Measurements from ENCODE around the gene BMF. TPM values are rescaled to one million over a fixed set of nuclear protein-coding genes. Genes with fewer than 3 reads are reported as not detected.
A peak's percentile ranks its signal among the peaks of the same experiment; 100 is the strongest.

The BMF gene
- total RNA-seq, 2 donors from 2014 or later, result 23.7 to 25.9 TPM

GRCh38 chr15:40095371-40096093 lies 13.1 kb downstream of the BMF start:
- no peak for ATAC-seq (replicated peaks in 1 of 2)
- Mint-ChIP-seq H3K4me3 (no peak overlapping the region), H3K4me1 (ENCODE audit: low read depth) (peaks cover 75% of the 10 kb centered on the region), H3K27ac (peak overlapping the region; percentile 45), H3K36me3 (ENCODE audit: insufficient read depth in 2 of 2) (peaks cover 0 to 5% of the 10 kb centered on the region in 2 donors), H3K27me3 (ENCODE audit: low read depth) (no peaks in the 10 kb centered on the region), H3K9me3 (no peaks in the 10 kb centered on the region)
- DNase-seq, result no peak

DNA sequence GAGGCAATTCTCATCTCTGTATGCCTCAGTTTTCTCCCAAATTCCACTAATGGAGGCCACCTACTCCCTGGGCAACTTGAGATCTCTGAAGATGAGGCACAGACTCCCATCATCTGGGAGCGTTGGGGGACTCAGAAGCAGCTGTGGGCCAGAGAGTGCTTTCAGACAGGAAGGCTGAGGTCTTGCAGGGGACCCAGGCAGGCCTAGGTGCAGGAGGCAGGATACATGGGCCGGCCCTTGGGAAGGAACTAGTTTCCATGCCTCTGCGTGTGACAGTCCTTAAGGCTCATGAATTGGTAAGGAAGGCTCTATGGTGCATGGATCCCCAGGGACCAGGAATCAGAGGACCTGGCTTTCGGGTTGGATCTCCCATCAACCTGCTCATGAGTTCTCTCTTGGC lies 14.5 kb downstream of the BMF start:
- Mint-ChIP-seq H3K9me3 (no peaks in the 10 kb centered on the region), H3K27ac (no peak overlapping the region), H3K36me3 (ENCODE audit: insufficient read depth in 2 of 2) (peaks cover 0 to 5% of the 10 kb centered on the region in 2 donors), H3K27me3 (ENCODE audit: low read depth) (no peaks in the 10 kb centered on the region), H3K4me1 (ENCODE audit: low read depth) (peaks cover 61% of the 10 kb centered on the region), H3K4me3 (no peak overlapping the region)
- DNase-seq, result no peak
- ATAC-seq (replicated peaks in 1 of 2), result no peak

DNA sequence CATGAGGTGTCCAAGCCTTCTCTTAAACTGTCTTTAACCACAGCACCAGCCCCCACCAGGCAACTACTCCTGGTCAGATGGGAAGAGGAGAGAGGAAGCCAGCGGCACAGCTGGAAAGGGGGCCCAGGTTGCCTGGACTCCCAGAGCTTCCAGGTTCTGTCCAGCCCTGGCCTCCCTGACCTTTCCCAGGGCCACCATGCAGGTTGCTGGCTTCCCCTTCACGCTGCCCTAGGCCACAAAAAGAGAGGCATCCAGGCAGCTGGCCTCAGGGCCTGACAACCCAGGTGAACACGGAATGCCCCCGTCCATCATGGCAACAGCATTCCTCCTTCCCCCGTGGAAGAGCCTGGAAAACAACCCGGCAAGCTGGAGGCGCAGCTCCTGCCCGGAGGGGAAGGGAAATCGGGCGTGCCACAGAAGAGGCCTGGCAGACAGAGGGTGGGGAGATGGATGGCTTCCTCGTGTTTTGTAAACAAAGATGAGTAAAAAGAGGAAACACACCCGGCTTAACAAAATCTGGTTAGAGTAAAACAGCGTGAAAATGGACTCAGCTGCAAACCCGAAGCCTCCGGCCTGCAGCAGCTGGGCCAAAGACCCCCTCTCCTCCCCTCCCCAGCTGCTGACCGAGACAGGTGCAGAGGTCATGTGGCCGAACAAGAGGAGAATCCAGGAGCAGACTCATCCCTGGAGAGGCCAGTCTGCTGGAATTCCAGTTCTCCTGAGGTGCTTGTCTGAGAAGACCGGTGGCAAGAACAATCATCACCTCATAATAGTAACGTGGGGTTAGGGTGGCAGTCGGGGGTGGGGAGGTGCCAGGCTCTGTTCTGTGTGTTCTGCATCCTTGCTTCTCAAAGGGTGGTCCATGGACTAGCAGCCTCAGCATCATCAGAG lies 15.5 kb downstream of the BMF start:
- Mint-ChIP-seq H3K9me3 (no peaks in the 10 kb centered on the region), H3K27me3 (ENCODE audit: low read depth) (no peaks in the 10 kb centered on the region), H3K4me3 (peak overlapping the region in 1 of 2 donors; percentile 50), H3K36me3 (ENCODE audit: insufficient read depth in 2 of 2) (peaks cover 0 to 5% of the 10 kb centered on the region in 2 donors), H3K4me1 (ENCODE audit: low read depth) (peaks cover 52% of the 10 kb centered on the region), H3K27ac (no peak overlapping the region)
- DNase-seq (no peak), ATAC-seq (replicated peaks in 1 of 2) (no peak)

DNA sequence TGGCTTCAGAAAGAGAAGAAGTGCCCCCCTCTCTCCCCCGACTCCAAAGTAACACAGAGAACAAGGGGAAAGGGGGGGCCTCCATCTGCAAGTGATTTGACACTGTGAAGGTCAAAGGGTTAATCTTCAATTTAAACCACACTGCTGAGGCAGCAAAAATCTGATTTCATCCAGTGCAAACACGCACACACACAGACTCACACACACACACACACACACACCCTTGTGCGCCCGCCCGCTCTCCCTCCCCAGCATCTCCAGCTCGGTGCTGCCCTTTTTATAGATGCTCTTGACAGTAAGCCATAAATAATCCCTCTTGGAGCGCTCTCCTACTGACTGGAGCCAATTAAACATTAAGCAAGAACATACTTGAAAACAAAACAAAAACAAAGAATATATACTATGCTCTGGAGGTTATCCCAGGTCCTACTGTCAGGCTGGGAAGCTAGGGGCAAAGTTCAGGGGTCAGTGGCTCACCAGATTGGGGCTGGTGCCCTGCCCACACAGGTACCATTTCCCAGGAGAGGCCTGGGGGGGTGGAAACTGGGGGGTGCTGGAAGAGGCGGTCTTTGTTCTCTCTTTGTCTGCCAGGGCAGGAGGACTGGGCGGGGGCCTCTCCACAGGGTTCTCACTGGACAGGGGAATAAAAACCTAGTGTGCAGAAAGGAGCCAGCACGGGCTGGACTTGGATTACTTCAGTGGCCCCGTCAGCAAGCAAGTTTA lies 16.3 kb downstream of the BMF start:
- Mint-ChIP-seq H3K9me3 (no peaks in the 10 kb centered on the region), H3K36me3 (ENCODE audit: insufficient read depth in 2 of 2) (peaks cover 0 to 5% of the 10 kb centered on the region in 2 donors), H3K27ac (no peak overlapping the region), H3K4me3 (no peak overlapping the region), H3K4me1 (ENCODE audit: low read depth) (peaks cover 44% of the 10 kb centered on the region), H3K27me3 (ENCODE audit: low read depth) (no peaks in the 10 kb centered on the region)
- ATAC-seq (replicated peaks in 1 of 2) (no peak), DNase-seq (no peak)

- ATAC-seq (replicated peaks in 1 of 2) (no peak), DNase-seq (no peak)
- Mint-ChIP-seq H3K4me1 (ENCODE audit: low read depth) (peaks cover 38% of the 10 kb centered on the region), H3K9me3 (no peaks in the 10 kb centered on the region), H3K27me3 (ENCODE audit: low read depth) (no peaks in the 10 kb centered on the region), H3K36me3 (ENCODE audit: insufficient read depth in 2 of 2) (peaks cover 0 to 2% of the 10 kb centered on the region in 2 donors), H3K27ac (no peak overlapping the region), H3K4me3 (no peak overlapping the region)
Measured at GRCh38 chr15:40091861-40092255, 16.8 kb downstream of the BMF start.

GRCh38 chr15:40090774-40091455 lies 17.8 kb downstream of the BMF start:
- Mint-ChIP-seq H3K4me3 (no peak overlapping the region), H3K9me3 (no peaks in the 10 kb centered on the region), H3K4me1 (ENCODE audit: low read depth) (peaks cover 29% of the 10 kb centered on the region), H3K27me3 (ENCODE audit: low read depth) (no peaks in the 10 kb centered on the region), H3K36me3 (ENCODE audit: insufficient read depth in 2 of 2) (peaks cover 0 to 2% of the 10 kb centered on the region in 2 donors), H3K27ac (peak overlapping the region; percentile 11)
- ATAC-seq (replicated peaks in 1 of 2) (no peak), DNase-seq (no peak)

DNA sequence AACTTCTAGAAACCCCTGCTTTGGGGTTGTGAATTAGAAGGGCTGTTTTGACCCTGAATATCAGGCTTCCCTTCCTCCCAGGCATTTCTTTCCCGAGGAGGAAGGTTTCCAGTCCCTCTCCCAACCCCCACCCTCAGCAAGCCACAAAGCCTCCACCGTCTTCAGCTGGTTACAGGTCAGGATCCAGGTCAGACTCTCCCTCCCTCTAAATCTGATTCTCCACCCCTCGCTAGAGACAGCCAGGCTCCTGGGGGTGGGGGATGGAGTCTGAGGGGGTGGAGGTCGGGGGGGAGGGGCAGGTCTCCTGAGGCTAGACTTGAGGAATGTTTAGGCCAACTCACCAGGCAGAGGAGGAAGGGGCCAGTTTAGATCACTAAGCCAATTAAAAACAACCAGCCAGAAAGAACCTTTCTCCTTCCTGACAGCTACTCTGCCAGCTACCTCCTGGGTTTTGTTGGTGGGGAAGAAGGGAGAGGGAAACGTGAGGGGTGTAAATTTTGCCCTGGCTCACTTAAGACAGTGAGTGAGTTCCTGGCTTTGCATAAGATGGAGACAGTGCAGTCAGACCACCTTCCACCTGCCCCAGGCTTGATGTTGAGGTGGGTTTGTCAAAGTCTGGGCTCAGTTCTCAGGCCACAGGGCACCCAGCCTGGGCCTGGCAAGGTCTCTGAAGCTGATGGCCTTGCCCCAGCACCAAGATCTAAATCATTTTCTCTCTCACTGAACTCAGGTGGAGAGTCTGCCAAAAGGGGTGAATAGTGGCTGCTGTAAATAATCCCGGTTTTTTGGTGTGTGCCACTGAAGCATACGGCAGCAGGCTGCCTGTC lies 19.5 kb downstream of the BMF start:
- Mint-ChIP-seq H3K9me3 (no peaks in the 10 kb centered on the region), H3K27ac (no peak overlapping the region), H3K4me3 (no peak overlapping the region), H3K4me1 (ENCODE audit: low read depth) (peaks cover 29% of the 10 kb centered on the region), H3K36me3 (ENCODE audit: insufficient read depth in 2 of 2) (peaks cover 0 to 2% of the 10 kb centered on the region in 2 donors), H3K27me3 (ENCODE audit: low read depth) (no peaks in the 10 kb centered on the region)
- ATAC-seq (replicated peaks in 1 of 2) (no peak), DNase-seq (no peak)

DNA sequence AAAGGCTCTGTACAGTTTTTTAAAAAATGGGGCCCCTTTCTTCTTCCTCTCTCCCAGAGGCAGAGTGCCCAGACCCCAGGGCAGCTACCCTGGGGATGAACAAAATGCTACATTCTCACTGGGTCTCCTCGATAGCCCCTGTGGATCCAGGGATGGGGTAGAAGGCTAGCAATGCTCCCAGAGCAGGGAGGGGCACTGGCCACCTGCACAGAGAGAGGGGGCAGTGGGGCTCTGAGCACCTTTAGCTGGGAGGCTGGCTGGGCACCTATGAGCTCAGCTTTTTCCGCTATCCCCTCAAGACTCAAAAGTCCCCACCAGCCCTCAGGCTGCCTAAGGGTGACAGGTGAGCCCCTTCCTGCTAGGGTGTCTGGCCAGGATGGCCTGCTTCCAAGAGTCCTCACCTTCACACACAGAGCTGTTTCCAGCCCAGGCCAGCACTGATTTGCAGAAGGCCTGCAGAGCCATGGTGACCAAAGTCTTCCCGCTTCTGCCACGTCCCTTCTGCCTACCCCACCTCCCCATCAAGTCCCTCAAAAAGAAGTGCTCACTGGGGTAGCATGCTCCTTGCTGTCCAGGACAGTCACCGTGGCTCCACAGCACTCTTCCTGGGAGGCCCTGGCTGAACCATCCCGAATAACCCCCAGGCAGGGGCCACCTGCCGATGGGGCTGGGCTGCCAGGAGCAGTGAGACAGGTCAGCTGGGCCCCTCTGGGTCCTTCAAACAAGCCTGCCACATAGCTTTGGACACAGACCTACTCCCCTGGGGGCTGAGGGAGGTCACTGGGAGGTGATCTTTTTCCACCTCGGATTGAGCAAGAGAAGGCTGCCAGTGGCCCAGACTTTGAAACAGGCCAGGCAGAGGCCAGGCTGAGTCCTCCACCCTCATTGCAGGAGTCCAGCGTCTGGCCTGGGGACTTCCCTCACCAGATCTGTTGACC lies 20.4 kb downstream of the BMF start:
- Mint-ChIP-seq H3K27me3 (ENCODE audit: low read depth) (peaks cover 8% of the 10 kb centered on the region), H3K4me3 (no peak overlapping the region), H3K36me3 (ENCODE audit: insufficient read depth in 2 of 2) (peaks cover 0 to 2% of the 10 kb centered on the region in 2 donors), H3K9me3 (no peaks in the 10 kb centered on the region), H3K27ac (no peak overlapping the region), H3K4me1 (ENCODE audit: low read depth) (peaks cover 30% of the 10 kb centered on the region)
- ATAC-seq (replicated peaks in 1 of 2) (no peak), DNase-seq (no peak)

- peaks cover 0 to 2% of the 10 kb centered on the region in 2 donors for H3K36me3 Mint-ChIP-seq (ENCODE audit: insufficient read depth in 2 of 2)
- peaks cover 31% of the 10 kb centered on the region for H3K4me1 Mint-ChIP-seq (ENCODE audit: low read depth)
- H3K27me3 Mint-ChIP-seq (ENCODE audit: low read depth), result peaks cover 17% of the 10 kb centered on the region
- no peak overlapping the region for H3K4me3 Mint-ChIP-seq
- ATAC-seq (replicated peaks in 1 of 2) (no peak), DNase-seq (no peak)
- no peaks in the 10 kb centered on the region for H3K9me3 Mint-ChIP-seq
- no peak overlapping the region for H3K27ac Mint-ChIP-seq
Measured at GRCh38 chr15:40087068-40087810, 21.4 kb downstream of the BMF start.

DNA sequence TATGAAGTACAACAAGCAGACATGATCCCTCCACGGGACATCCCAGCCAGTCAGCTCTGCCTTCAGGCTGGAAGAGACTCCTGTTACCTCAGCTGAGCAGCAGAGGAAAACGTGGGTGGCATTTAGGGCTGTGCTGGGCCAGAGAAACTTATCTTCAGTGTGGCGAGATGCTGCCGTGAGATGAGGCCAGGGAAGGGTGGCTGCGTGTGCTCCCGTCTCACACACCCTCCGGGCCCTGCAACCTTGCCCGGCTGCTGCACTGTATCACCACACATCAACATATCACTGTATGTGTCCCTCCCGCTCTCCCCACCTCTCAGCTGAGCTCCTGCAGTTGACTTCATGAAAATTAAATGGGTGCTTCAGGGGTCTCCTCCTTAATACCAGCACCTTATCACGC lies 23.4 kb downstream of the BMF start:
- DNase-seq (no peak), ATAC-seq (replicated peaks in 1 of 2) (peak; percentile 41 to 62)
- H3K36me3 Mint-ChIP-seq (ENCODE audit: insufficient read depth in 2 of 2), result no peaks in the 10 kb centered on the region
- H3K4me1 Mint-ChIP-seq (ENCODE audit: low read depth), result peaks cover 50% of the 10 kb centered on the region
- H3K27ac Mint-ChIP-seq, result no peak overlapping the region
- no peaks in the 10 kb centered on the region for H3K9me3 Mint-ChIP-seq
- H3K27me3 Mint-ChIP-seq (ENCODE audit: low read depth), result peaks cover 35% of the 10 kb centered on the region
- no peak overlapping the region for H3K4me3 Mint-ChIP-seq

DNA sequence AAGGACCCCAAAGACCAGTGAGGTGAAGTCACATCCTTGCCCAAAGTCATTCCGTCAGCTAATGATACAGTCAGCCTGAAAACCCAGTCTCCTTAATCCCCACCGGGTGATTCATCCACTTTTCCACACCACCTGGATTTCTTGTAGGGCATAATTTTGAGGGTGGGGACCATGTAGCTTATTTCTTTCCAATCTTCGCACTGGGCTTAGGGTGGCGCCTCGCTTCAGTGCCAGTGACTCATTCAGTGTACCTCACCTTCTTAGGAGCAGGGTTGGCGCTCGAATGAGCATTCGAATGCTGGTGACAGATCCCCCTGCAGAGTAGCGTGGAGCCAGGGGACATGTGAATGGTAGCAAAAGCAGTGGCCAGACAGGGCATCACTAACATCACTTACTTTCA lies 24.0 kb downstream of the BMF start:
- DNase-seq, result no peak
- no peak for ATAC-seq (replicated peaks in 1 of 2)
- Mint-ChIP-seq H3K4me3 (no peak overlapping the region), H3K27ac (no peak overlapping the region), H3K9me3 (no peaks in the 10 kb centered on the region), H3K36me3 (ENCODE audit: insufficient read depth in 2 of 2) (no peaks in the 10 kb centered on the region), H3K27me3 (ENCODE audit: low read depth) (peaks cover 37% of the 10 kb centered on the region), H3K4me1 (ENCODE audit: low read depth) (peaks cover 55% of the 10 kb centered on the region)
